GM10266 (cell line): ENCODE results near the gene DLX5.
A peak's percentile ranks its signal among the peaks of the same experiment; 100 is the strongest.
"Not testable (repeated sequence)": the region's sequence is repeated elsewhere in the genome, so short reads cannot be mapped to it uniquely, and the experiment has no call there.

ENCODE experiments used
- DNase-seq: peaks from one replicate; pipeline ENCODE4 v3.0.0; 2012; ENCODE audit errors: extremely low spot score
- TF ChIP-seq, protein P1 (sequence below): IDR thresholded peaks from 2 replicates; pipeline ENCODE4 v1.5.1; 2012; ENCODE audit warnings: mild to moderate bottlenecking, low read depth; ENCODE audit not compliant: control insufficient read depth, insufficient read depth; ENCODE audit errors: missing control alignments

Gene DLX5

DNA sequence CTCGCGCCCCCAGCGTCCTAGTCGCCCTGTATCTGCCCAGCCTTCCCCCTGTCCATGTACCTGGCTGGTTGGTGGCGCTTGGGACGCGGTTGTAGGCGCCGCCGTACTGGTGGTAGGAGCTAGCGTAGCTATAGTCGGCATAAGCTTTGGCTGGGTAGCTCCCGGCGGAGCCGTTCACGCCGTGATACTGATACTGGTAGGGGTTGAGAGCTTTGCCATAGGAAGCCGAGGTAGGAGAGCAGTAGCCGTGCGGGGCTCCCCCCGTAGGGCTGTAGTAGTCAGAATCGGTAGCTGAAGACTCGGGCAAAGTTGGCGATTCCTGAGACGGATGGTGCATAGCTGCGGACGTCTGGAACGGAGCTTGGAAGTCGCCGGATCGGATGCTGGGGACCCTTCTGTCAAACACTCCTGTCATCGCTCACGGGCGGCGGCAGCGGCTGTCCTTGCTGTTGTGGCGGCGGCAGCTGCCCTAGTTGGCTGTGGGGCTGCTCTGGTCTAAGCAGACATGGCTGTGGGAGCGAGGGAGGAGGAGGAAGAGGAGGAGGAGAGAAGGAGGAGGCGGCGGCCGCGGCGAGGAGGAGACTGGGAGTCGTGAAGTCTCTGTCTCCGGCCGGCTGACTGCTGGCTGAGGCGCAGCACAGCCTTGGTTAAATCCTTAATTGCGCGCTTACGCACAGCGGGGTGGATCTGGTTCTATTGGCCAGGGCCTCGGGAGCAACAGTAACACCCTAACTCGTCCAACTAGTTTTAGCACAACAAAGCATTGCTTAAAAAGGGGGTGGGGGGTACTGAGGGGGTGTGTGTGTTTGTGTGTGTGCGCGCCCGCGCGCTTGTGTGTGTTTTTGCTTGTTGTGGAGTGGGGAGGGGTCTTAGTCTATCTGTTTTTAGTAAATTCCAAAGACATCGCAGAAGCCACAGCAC, at the start of gene DLX5:
DLX5 (minus strand) TSS at position 623 of the 921 bp plus-strand sequence; CDS start at position 415, 208 bp downstream.
- DNase-seq: no peak

DNA sequence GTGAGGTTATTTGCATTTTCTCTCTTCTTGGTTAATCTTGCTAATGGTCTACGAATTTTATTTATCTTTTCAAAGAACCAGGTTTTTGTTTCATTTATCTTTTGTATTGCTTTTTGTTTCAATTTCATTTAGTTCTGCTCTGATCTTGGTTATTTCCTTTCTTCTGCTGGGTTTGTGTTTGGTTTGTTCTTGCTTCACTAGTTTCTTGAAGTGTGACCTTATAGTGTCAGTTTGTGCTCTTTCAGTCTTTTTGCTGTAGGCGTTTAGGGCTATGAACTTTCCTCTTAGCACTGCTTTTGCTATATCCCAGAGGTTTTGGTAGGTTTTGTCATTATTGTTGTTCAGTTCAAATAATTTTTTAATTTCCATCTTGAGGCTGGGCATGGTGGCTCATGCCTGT, 47.4 kb upstream of the DLX5 start:
- not testable (repeated sequence) for DNase-seq

More for the DNA sequence above, at the start of gene DLX5:
- TF ChIP-seq, protein P1, sequence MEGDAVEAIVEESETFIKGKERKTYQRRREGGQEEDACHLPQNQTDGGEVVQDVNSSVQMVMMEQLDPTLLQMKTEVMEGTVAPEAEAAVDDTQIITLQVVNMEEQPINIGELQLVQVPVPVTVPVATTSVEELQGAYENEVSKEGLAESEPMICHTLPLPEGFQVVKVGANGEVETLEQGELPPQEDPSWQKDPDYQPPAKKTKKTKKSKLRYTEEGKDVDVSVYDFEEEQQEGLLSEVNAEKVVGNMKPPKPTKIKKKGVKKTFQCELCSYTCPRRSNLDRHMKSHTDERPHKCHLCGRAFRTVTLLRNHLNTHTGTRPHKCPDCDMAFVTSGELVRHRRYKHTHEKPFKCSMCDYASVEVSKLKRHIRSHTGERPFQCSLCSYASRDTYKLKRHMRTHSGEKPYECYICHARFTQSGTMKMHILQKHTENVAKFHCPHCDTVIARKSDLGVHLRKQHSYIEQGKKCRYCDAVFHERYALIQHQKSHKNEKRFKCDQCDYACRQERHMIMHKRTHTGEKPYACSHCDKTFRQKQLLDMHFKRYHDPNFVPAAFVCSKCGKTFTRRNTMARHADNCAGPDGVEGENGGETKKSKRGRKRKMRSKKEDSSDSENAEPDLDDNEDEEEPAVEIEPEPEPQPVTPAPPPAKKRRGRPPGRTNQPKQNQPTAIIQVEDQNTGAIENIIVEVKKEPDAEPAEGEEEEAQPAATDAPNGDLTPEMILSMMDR: no peak

DNA sequence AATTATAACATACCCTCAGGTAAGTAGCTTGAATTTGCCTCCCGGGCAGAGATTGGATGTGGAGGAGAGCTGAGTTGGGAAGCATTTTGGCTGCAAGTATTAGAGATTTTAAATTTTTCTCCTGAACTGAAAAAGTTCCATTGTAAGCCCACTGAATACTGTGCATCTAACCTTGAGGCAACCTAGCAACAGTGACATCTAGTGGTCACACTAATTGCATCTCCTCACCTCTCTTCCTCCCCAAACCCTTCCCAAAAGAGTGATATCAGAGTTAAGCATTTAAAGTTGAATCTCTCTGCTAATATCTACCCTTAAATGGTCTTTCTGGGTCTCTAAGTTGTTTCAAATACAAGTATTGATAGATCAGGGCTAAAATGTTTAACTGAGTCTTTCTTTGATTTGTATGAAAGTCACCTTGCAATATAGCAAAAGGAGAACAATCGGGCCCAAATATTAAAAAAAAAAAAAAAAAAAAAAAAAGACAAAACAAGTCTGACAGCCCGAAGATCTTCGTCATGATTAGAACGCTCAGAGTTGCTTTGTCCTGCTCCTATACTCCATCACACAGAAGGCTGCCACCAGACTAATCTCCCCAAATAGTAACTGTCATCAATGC, 40.4 kb upstream of the DLX5 start:
- DNase-seq: peak; percentile 49
- TF ChIP-seq, protein P1: peak; percentile 65

DNA sequence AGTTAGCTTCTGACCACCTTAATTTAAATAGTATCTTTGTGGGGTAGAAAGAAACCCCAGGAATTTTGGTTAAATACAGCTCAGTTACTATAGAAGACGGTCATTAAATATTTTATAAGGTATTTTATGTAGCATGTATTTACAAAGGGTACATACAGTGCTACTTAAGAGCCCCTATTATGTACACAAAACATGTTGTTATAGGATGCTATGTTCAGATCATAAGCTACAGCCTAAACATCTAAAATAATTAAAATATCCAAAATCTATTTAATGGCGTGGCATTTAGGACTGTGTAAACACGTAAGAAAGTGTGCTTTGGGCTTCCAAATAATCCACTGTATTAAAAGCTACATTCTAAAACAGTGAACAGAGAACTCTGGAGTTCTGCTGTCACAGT, 39.4 kb upstream of the DLX5 start:
- no peak for DNase-seq
- TF ChIP-seq, protein P1: no peak

DNA sequence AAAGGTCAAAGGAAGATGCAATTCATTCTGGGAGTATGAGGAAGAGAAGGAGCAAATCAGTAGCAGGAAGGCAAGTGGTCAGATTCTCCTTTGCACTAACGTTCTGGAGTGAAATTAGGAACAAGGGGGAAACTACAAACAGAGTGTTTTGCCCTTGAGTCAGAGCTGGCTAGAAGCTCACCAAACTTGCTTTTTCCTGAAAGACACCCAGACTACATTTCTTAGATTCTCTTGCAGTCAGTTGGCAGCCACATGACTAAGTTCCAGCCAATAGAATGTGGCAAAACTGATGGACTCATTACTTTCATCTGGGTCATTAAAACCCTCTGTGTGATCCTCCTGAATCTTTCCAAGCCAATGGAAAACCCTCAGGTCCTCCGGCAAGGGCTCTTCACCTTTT, 18.6 kb upstream of the DLX5 start:
- no peak for DNase-seq
- TF ChIP-seq, protein P1: no peak

DNA sequence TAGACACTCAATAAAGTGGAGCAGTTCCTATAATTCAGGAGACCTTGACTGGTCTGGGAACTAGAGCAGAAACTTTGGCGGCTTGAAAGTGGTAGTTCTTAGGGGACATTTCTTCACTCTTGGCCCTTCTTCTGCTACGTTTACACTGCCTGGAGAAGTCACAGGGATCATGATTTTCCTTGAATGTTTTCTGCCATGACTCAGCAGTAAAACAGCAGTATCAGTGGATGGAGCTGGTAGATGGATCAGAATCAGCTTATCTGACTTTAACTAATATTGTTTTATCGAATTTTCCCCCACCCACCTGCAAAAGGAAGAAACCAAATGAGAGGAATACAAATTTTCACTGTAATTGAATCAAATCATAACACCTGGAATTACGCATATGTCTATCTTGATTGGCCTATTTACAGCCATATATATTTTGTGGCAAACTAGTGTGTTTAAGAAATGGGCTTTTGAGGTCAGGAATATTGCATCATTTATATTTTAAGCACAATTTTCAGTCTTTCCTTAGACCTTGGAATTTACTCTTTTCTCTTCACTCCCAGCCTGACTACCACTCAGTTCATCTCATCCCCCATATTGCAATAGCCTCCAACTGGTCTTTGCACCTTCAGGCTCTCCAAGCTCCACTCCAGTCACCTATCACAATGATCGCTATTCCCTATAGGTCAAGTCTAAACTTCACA, 14.9 kb upstream of the DLX5 start:
- DNase-seq: no peak
- TF ChIP-seq, protein P1: no peak

DNA sequence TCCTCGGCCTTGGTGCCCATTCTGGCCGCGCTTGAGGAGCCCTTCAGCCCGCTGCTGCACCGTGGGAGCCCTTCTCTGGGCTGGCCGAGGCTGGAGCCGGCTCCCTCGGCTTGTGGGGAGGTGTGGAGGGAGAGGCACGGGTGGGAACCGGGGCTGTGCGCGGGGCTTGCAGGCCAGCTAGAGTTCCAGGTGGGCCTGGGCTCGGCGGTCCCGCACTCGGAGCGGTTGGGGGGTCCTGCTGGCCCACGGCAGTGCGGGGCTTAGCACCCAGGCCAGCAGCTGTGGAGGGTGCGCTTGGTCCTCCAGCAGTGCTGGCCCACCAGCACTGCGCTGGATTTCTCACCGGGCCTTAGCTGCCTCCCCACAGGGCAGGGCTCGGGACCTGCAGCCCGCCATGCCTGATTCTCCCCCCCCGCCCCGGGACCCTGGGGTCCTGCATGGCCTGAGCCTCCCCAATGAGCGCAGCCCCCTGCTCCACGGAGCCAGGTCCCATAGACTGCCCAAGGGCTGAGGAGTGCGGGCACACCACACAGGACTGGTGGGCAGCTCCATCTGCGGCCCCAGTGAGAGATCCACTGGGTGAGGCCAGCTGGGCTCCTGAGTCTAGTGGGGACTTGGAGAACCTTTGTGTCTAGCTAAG, 9.7 kb upstream of the DLX5 start:
- not testable (repeated sequence) for DNase-seq
